CD14-positive monocyte (primary cell): Measurements from ENCODE around the gene SYT8. TPM values are rescaled to one million over a fixed set of nuclear protein-coding genes. Genes with fewer than 3 reads are reported as not detected.

Experiments
- DNase-seq, 3 donors: peaks; one replicate each; pipeline ENCODE4 v3.0.0-alpha.2; 2011 to 2022
- H2AFZ ChIP-seq: 2 replicates; pipeline ENCODE4 v1.6.0; 2012; ENCODE audit warnings: mild to moderate bottlenecking, low read depth, low read length, inconsistent platforms; ENCODE audit not compliant: insufficient read depth, poor library complexity, severe bottlenecking
- H3K27ac ChIP-seq, 2 donors: 1 replicate in 1 of 2; 2 replicates in 1 of 2; pipeline ENCODE4 v1.5.1; 2012 to 2013; ENCODE audit warnings: low read length in 2 of 2, control low read depth in 1 of 2, inconsistent platforms in 1 of 2, low read depth in 1 of 2, mild to moderate bottlenecking in 1 of 2
- H3K27me3 ChIP-seq, 2 donors: one replicate each; pipeline versions ENCODE4 v1.6.0 to v1.6.1; 2011 to 2013; ENCODE audit warnings: low read length in 2 of 2; ENCODE audit not compliant: control insufficient read depth in 2 of 2, insufficient read depth in 2 of 2
- H3K36me3 ChIP-seq, 2 donors: replicated peaks in 1 of 2; 1 replicate in 1 of 2; 2 replicates in 1 of 2; pipeline versions ENCODE4 v1.5.1 to v1.6.1; 2012 to 2013; ENCODE audit warnings: low read length in 2 of 2, control low read depth in 1 of 2, inconsistent platforms in 1 of 2, mild to moderate bottlenecking in 1 of 2; ENCODE audit not compliant: insufficient read depth in 2 of 2, control insufficient read depth in 1 of 2
- H3K4me1 ChIP-seq, 2 donors: 1 replicate in 1 of 2; 2 replicates in 1 of 2; pipeline versions ENCODE4 v1.5.1 to v1.6.1; 2012 to 2013; ENCODE audit warnings: low read length in 2 of 2, control low read depth in 1 of 2, inconsistent platforms in 1 of 2, mild to moderate bottlenecking in 1 of 2, moderate library complexity in 1 of 2; ENCODE audit not compliant: insufficient read depth in 2 of 2, control insufficient read depth in 1 of 2
- H3K4me2 ChIP-seq: replicated peaks from 2 replicates; pipeline ENCODE3; 2012; ENCODE audit warnings: low read length, moderate library complexity, mild to moderate bottlenecking; ENCODE audit not compliant: poor library complexity, severe bottlenecking; ENCODE audit errors: extremely low read depth
- H3K4me3 ChIP-seq, 3 experiments: fragments of 200-600 bp in 1 of 3; sonication (generic) in 1 of 3; replicated peaks in 1 of 3; 1 replicate in 2 of 3; 2 replicates in 1 of 3; pipeline ENCODE4 v1.5.1; 2011 to 2013; ENCODE audit warnings: low read length in 3 of 3, mild to moderate bottlenecking in 3 of 3, control low read depth in 2 of 3, low read depth in 2 of 3, inconsistent platforms in 1 of 3, moderate library complexity in 1 of 3
- H3K79me2 ChIP-seq: 2 replicates; pipeline ENCODE4 v1.6.0; 2012; ENCODE audit warnings: mild to moderate bottlenecking, control low read depth, inconsistent platforms, low read length, moderate library complexity; ENCODE audit not compliant: insufficient read depth
- H3K9ac ChIP-seq: 2 replicates; pipeline ENCODE4 v1.6.0; 2017; ENCODE audit warnings: low read length, mild to moderate bottlenecking; ENCODE audit not compliant: insufficient read depth, poor library complexity, severe bottlenecking
- H3K9me3 ChIP-seq, 2 donors: replicated peaks in 1 of 2; 1 replicate in 1 of 2; 2 replicates in 1 of 2; pipeline versions ENCODE4 v1.5.1 to v1.6.1; 2012 to 2013; ENCODE audit warnings: low read length in 2 of 2, control low read depth in 1 of 2; ENCODE audit not compliant: control insufficient read depth in 1 of 2, insufficient read depth in 1 of 2
- H4K20me1 ChIP-seq: 2 replicates; pipeline ENCODE4 v1.6.0; 2012; ENCODE audit warnings: mild to moderate bottlenecking, low read length, control low read depth, moderate library complexity; ENCODE audit not compliant: insufficient read depth
- H3K27ac Mint-ChIP-seq, 7 donors: one replicate each; pipeline ENCODE4 v1.8.0; 2020; ENCODE audit warnings: mild to moderate bottlenecking in 7 of 7, mixed read lengths in 7 of 7, moderate library complexity in 6 of 7, inconsistent platforms in 2 of 7
- H3K27me3 Mint-ChIP-seq, 3 donors: one replicate each; pipeline ENCODE4 v1.8.0; 2021 to 2022; ENCODE audit warnings: low read depth in 3 of 3, mild to moderate bottlenecking in 3 of 3, mixed read lengths in 3 of 3, moderate library complexity in 3 of 3, inconsistent platforms in 1 of 3
- H3K36me3 Mint-ChIP-seq, 2 donors: one replicate each; pipeline ENCODE4 v1.8.0; 2020; ENCODE audit warnings: mixed read lengths in 2 of 2, inconsistent platforms in 1 of 2, mild to moderate bottlenecking in 1 of 2
- H3K4me1 Mint-ChIP-seq: one replicate; pipeline ENCODE4 v1.8.0; 2020; ENCODE audit warnings: mild to moderate bottlenecking, mixed read lengths
- H3K4me3 Mint-ChIP-seq, 2 donors: one replicate each; pipeline ENCODE4 v1.8.0; 2020; ENCODE audit warnings: mild to moderate bottlenecking in 2 of 2, mixed read lengths in 2 of 2, moderate library complexity in 1 of 2
- H3K9me3 Mint-ChIP-seq, 7 donors: one replicate each; pipeline ENCODE4 v1.8.0; 2020 to 2022; ENCODE audit warnings: mixed read lengths in 7 of 7, mild to moderate bottlenecking in 6 of 7, moderate library complexity in 6 of 7, inconsistent platforms in 2 of 7
- CTCF ChIP-seq: fragments of 200-600 bp; IDR thresholded peaks from one replicate; pipeline ENCODE4 v1.8.0; 2022; ENCODE audit warnings: antibody characterized with exemption, mild to moderate bottlenecking
- whole genome bisulfite sequencing: methylation state at CpG from one replicate; pipeline ENCODE4 v1.1.5; 2013; ENCODE audit warnings: missing lambda C conversion rate; ENCODE audit not compliant: insufficient coverage; 5-methylcytosine and 5-hydroxymethylcytosine counted together
- intact Hi-C, 2 donors: fragments of 100-400 bp; cut with micrococcal nuclease; formaldehyde crosslinking; loops; one replicate each; pipeline versions ENCODE4 v1.15.0 to v1.15.1; 2023
- polyA plus RNA-seq, 3 donors: library from polyadenylated mRNA; depleted of rRNA in 1 of 3; unstranded in 2 of 3; stranded (reverse) in 1 of 3; fragments of 300-500 nt in 2 of 3; fragments of >200 nt in 1 of 3; fragmentation: Illumina TruSeq in 2 of 3; gene quantifications; 1 replicate in 2 of 3; 2 replicates in 1 of 3; pipeline ENCODE4 v1.2.3, GENCODE V29; 2012 to 2021

Gene SYT8
- polyA plus RNA-seq, 3 donors: not detected

GRCh38 chr11:1856306-1857005 lies 21.7 kb downstream of the SYT8 start:
- WGBS: 92% methylated on average over 8 of the region's 13 CpGs
- intact Hi-C loops: no loop called here

DNA sequence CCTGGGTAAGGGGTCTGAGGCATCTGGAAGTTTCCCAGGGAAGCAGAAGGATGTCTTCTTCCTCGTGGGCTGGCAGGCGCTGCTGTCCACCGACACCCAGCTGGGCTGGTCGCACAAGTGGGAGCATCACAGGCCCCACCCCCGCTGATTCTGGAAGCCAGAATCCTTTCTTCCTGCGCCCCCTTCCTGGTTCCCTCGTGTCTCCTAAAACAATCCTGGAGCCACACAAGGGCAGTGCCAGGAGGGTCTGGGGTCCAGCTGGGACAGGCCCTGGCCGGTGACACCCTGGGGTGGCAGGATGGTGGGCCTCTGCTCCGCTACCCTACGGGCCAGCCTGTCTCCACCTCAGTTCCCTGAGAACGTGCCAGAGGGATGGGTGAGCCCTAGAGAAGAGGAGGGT lies 22.3 kb downstream of the SYT8 start:
- H3K4me1 Mint-ChIP-seq: peaks cover 58% of the 10 kb centered on the region
- no peak overlapping the region for H3K9ac ChIP-seq
- H4K20me1 ChIP-seq: peaks cover 82% of the 10 kb centered on the region
- peaks cover 25 to 65% of the 10 kb centered on the region in 2 donors for H3K36me3 ChIP-seq
- H2AFZ ChIP-seq: no peak overlapping the region
- H3K36me3 Mint-ChIP-seq: peaks cover 23 to 24% of the 10 kb centered on the region in 2 donors
- peaks cover 70 to 79% of the 10 kb centered on the region in 2 donors for H3K4me1 ChIP-seq
- no peak overlapping the region for H3K4me3 Mint-ChIP-seq
- intact Hi-C loops: no loop called here
- peak overlapping the region in 1 of 2 donors; percentile 10 for H3K27ac ChIP-seq
- no peak for TF ChIP-seq CTCF
- H3K9me3 Mint-ChIP-seq: no peaks in the 10 kb centered on the region
- WGBS: 86% methylated on average over 7 of the region's 11 CpGs
- H3K79me2 ChIP-seq: peaks cover 100% of the 10 kb centered on the region
- peak overlapping the region; percentile 97 for H3K4me2 ChIP-seq
- no peaks in the 10 kb centered on the region for H3K27me3 ChIP-seq
- H3K27ac Mint-ChIP-seq: peak overlapping the region in 1 of 7 donors; percentile 17
- no peak for DNase-seq
- H3K9me3 ChIP-seq: no peaks in the 10 kb centered on the region
- H3K27me3 Mint-ChIP-seq: peaks cover 0 to 3% (median 0%) of the 10 kb centered on the region in 3 donors
- peak overlapping the region in 1 of 3 experiments; percentile 88 for H3K4me3 ChIP-seq

More at GRCh38 chr11:1856306-1857005, 21.7 kb downstream of the SYT8 start:
- H3K27me3 ChIP-seq: no peaks in the 10 kb centered on the region
- peaks cover 76% of the 10 kb centered on the region for H4K20me1 ChIP-seq
- no peak for TF ChIP-seq CTCF
- peak overlapping the region in 1 of 3 experiments; percentile 88 for H3K4me3 ChIP-seq
- Mint-ChIP-seq H3K27me3 (peaks cover 0 to 3% (median 0%) of the 10 kb centered on the region in 3 donors), H3K27ac (peak overlapping the region in 5 of 7 donors; percentile 8 to 74 (median 59)), H3K4me1 (peaks cover 64% of the 10 kb centered on the region), H3K36me3 (peaks cover 23 to 24% of the 10 kb centered on the region in 2 donors), H3K9me3 (no peaks in the 10 kb centered on the region), H3K4me3 (peak overlapping the region; percentile 45 to 48)
- H3K9ac ChIP-seq: no peak overlapping the region
- H2AFZ ChIP-seq: no peak overlapping the region
- H3K4me1 ChIP-seq: peaks cover 73 to 79% of the 10 kb centered on the region in 2 donors
- H3K79me2 ChIP-seq: peaks cover 100% of the 10 kb centered on the region
- peak overlapping the region; percentile 97 for H3K4me2 ChIP-seq
- H3K27ac ChIP-seq: peak overlapping the region in 1 of 2 donors; percentile 10
- peaks cover 25 to 59% of the 10 kb centered on the region in 2 donors for H3K36me3 ChIP-seq
- no peak for DNase-seq
- no peaks in the 10 kb centered on the region for H3K9me3 ChIP-seq
